ENCODE data around the gene CMPK2.
"Not testable (repeated sequence)": the region's sequence is repeated elsewhere in the genome, so short reads cannot be mapped to it uniquely, and the experiment has no call there.

CMPK2 gene

DNA sequence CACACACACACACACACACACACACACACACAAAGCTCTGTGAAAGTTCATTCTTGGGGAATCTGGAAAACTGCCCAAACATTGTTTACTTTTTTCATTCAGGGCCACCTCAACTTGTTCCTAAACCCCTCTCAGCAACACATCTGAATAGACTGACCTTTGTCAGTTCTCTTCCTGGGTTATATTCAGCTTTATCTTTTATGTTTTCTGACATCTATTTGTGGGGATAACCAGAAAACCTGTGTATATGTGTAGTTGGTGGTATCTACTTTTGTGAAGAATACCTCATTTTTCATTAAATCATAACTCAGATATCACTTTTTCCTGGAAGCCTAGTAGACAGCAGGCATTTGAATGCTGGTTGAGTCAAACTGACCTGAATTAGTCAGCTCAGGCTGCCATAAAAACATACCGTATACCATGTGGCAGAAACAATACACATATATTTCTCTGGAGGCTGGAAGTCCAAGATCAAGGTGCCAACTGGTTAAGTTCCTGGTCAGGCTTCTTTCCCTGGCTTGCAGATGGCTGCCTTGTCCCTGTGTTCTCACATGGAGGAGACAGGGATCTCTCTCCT is 40.5 kb upstream of the CMPK2 start:
- TF ChIP-seq POLR2AphosphoS5 (IDR thresholded peaks at IDR 0.05; ENCODE audit: borderline replicate concordance, low read depth, low read length) (no peak), FOXP2 (optimal IDR thresholded peaks at IDR 0.05; ENCODE audit: control extremely low read depth, extremely low read length, insufficient read depth) (no peak), EZH2 (IDR thresholded peaks at IDR 0.05) (no peak)
- no peaks in the 10 kb centered on the region for H3K36me3 ChIP-seq (ENCODE audit: insufficient read depth, low read length)
- no peak overlapping the region for H3K9ac ChIP-seq (ENCODE audit: insufficient read length)
- DNase-seq (ENCODE audit: low read depth, low spot score): no peak
- no peak overlapping the region for H3K4me3 ChIP-seq
- no peaks in the 10 kb centered on the region for H3K9me3 ChIP-seq (ENCODE audit: low read depth, low read length)
- H3K27ac ChIP-seq: no peak overlapping the region

GRCh38 chr2:6905668-6906067 is 40.0 kb upstream of the CMPK2 start:
- TF ChIP-seq FOXP2 (optimal IDR thresholded peaks at IDR 0.05; ENCODE audit: control extremely low read depth, extremely low read length, insufficient read depth): no peak
- DNase-seq (ENCODE audit: low read depth, low spot score): no peak
- H3K9me3 ChIP-seq (ENCODE audit: low read depth, low read length): no peaks in the 10 kb centered on the region

DNA sequence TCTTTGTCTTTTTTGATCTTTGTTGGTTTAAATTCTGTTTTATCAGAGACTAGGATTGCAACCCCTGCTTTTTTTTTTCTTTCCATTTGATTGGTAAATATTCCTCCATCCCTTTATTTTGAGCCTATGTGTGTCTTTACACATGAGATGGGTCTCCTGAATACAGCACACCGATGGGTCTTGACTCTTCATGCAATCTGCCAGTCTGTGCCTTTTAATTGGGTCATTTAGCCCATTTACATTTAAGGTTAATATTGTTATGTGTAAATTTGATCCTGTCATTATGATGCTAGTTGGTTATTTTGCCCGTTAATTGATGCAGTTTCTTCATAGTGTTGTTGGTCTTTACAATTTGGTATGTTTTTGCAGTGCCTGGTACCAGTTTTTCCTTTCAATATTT is 36.9 kb upstream of the CMPK2 start:
- not testable (repeated sequence) for DNase-seq (ENCODE audit: low read depth, low spot score); H3K9me3 ChIP-seq (ENCODE audit: low read depth, low read length); H3K36me3 ChIP-seq (ENCODE audit: insufficient read depth, low read length); H3K27ac ChIP-seq; H3K9ac ChIP-seq (ENCODE audit: insufficient read length); H3K4me3 ChIP-seq

More at GRCh38 chr2:6905668-6906067, 40.0 kb upstream of the CMPK2 start:
- no peak overlapping the region for H3K4me3 ChIP-seq
- H3K9ac ChIP-seq (ENCODE audit: insufficient read length): no peak overlapping the region
- no peaks in the 10 kb centered on the region for H3K36me3 ChIP-seq (ENCODE audit: insufficient read depth, low read length)
- H3K27ac ChIP-seq: no peak overlapping the region

DNA sequence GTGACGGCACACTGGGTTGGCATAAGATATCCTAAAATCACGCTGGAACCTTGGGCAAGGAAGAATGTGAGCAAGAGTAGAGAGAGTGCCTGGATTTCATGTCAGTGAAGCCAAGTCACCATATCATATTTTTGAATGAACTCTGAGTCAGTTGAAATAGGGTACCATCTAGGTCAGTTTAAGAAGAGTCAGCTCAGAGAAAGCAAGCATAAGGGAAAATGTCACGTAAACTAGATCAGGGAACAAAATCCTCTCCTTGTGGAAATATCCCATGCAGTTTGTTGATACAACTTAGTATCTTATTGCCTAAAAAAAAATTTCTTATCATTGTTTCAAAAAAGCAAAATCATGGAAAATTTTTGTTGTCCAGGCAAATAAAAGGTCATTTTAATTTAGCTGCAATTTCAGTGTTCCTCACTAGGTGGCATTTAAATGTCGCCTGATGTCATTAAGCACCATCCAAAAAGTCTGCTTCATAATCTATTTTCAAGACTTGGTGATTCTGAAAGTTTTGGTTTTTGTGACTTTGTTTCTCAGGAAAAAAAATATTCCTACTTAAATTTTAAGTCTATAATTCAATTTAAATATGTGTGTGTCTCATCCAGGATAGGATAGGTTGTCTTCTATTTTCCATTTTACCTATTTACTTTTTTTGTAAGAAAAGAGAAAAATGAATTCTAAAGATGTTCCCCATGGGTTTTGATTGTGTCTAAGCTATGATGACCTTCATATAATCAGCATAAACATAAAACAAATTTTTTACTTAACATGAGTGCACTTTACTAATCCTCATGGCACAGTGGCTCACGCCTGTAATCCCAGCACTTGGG is 31.4 kb upstream of the CMPK2 start:
- Histone ChIP-seq H3K27ac (no peak overlapping the region), H3K36me3 (ENCODE audit: insufficient read depth, low read length) (no peaks in the 10 kb centered on the region), H3K9ac (ENCODE audit: insufficient read length) (no peak overlapping the region), H3K9me3 (ENCODE audit: low read depth, low read length) (no peaks in the 10 kb centered on the region), H3K4me3 (no peak overlapping the region)
- TF ChIP-seq EZH2 (IDR thresholded peaks at IDR 0.05) (no peak), FOXP2 (optimal IDR thresholded peaks at IDR 0.05; ENCODE audit: control extremely low read depth, extremely low read length, insufficient read depth) (no peak), POLR2AphosphoS5 (IDR thresholded peaks at IDR 0.05; ENCODE audit: borderline replicate concordance, low read depth, low read length) (no peak)
- DNase-seq (ENCODE audit: low read depth, low spot score): peak; percentile 16

DNA sequence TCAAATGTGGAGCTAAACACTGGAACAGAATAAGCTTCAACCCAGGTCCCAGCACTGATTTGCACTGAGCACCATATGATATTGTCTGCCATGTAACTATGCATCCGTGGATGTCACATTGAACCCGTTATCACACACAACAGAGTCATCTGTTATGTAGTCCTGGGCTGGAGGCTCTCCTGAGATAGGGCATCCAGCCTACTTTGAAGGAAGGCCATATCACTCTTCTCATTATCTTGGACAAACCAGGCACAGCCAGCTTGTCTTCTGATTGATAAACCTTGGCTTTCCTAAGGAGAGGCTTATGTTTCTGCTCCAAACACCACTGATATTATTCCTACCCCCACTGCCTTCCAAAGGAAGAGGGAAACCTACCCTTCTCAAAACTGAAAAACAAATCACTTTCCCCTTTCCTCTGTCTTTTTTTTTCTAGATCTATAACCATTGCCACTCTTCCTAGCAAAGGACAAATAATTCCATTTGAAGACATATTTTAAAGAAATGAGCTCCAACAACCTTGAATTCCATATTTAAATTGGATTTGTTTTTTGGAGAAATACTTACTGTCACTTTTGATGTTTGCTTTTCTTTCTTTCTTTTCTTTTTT is 28.3 kb upstream of the CMPK2 start:
- no peak for DNase-seq (ENCODE audit: low read depth, low spot score)
- no peak for TF ChIP-seq POLR2AphosphoS5 (IDR thresholded peaks at IDR 0.05; ENCODE audit: borderline replicate concordance, low read depth, low read length)
- TF ChIP-seq FOXP2 (optimal IDR thresholded peaks at IDR 0.05; ENCODE audit: control extremely low read depth, extremely low read length, insufficient read depth): no peak
- TF ChIP-seq EZH2 (IDR thresholded peaks at IDR 0.05): no peak

DNA sequence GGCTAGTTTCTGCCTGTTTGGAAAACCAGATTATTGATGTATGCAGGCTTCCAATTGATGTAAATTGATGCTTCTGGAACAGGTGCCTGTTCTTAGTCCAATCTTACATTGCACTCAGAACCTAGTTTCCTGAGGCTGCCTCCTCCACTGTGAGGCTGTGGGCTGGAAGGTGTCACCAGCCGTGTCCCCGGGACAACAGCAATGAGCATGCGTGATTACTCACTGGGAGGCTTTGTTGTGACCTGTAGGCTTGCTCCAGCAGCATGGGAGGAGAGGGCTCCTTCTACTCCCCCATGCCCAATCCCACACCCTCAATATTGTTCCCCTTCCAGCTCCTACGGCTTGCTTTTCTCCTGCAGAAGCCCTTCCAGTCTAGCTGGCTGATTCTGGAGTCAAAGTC is 23.0 kb upstream of the CMPK2 start:
- no peak for TF ChIP-seq EZH2 (IDR thresholded peaks at IDR 0.05)
- TF ChIP-seq FOXP2 (optimal IDR thresholded peaks at IDR 0.05; ENCODE audit: control extremely low read depth, extremely low read length, insufficient read depth): no peak
- no peak for TF ChIP-seq POLR2AphosphoS5 (IDR thresholded peaks at IDR 0.05; ENCODE audit: borderline replicate concordance, low read depth, low read length)
- no peak overlapping the region for H3K9ac ChIP-seq (ENCODE audit: insufficient read length)
- H3K27ac ChIP-seq: no peak overlapping the region
- no peak for DNase-seq (ENCODE audit: low read depth, low spot score)
- no peaks in the 10 kb centered on the region for H3K36me3 ChIP-seq (ENCODE audit: insufficient read depth, low read length)
- H3K9me3 ChIP-seq (ENCODE audit: low read depth, low read length): no peaks in the 10 kb centered on the region
- H3K4me3 ChIP-seq: no peak overlapping the region

More for the DNA sequence above, 28.3 kb upstream of the CMPK2 start:
- Histone ChIP-seq H3K9me3 (ENCODE audit: low read depth, low read length) (no peaks in the 10 kb centered on the region), H3K27ac (no peak overlapping the region), H3K36me3 (ENCODE audit: insufficient read depth, low read length) (no peaks in the 10 kb centered on the region), H3K9ac (ENCODE audit: insufficient read length) (no peak overlapping the region), H3K4me3 (no peak overlapping the region)

DNA sequence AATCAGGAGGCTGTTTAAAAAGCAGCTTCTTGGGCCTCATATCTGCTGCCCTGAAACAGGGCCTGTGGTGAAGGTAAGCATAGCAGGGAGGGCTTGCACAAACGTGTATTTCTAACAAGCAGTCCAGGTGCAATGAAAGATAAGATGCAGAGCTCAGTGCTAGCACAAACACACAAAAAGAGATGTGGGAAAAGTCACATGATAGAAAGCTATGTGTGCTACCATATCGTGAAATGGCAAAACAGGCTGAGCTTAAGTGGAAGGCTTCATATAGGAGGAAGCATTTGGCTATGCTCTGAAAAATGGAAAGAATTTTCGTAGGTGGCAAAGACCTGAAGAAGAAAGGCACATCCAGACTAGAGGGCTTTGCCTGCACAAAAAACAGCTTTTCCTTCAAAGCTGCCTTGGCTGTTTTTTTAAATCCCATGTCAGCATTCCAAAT is 22.1 kb upstream of the CMPK2 start:
- H3K9me3 ChIP-seq (ENCODE audit: low read depth, low read length): no peaks in the 10 kb centered on the region
- no peaks in the 10 kb centered on the region for H3K36me3 ChIP-seq (ENCODE audit: insufficient read depth, low read length)
- no peak for TF ChIP-seq FOXP2 (optimal IDR thresholded peaks at IDR 0.05; ENCODE audit: control extremely low read depth, extremely low read length, insufficient read depth)
- TF ChIP-seq EZH2 (IDR thresholded peaks at IDR 0.05): no peak
- TF ChIP-seq POLR2AphosphoS5 (IDR thresholded peaks at IDR 0.05; ENCODE audit: borderline replicate concordance, low read depth, low read length): no peak
- H3K9ac ChIP-seq (ENCODE audit: insufficient read length): no peak overlapping the region
- H3K4me3 ChIP-seq: no peak overlapping the region
- no peak overlapping the region for H3K27ac ChIP-seq
- no peak for DNase-seq (ENCODE audit: low read depth, low spot score)

GRCh38 chr2:6885968-6886367 is 20.3 kb upstream of the CMPK2 start:
- TF ChIP-seq POLR2AphosphoS5 (IDR thresholded peaks at IDR 0.05; ENCODE audit: borderline replicate concordance, low read depth, low read length) (no peak), FOXP2 (optimal IDR thresholded peaks at IDR 0.05; ENCODE audit: control extremely low read depth, extremely low read length, insufficient read depth) (no peak), EZH2 (IDR thresholded peaks at IDR 0.05) (no peak)
- DNase-seq (ENCODE audit: low read depth, low spot score): no peak

More at GRCh38 chr2:6885968-6886367, 20.3 kb upstream of the CMPK2 start:
- Histone ChIP-seq H3K36me3 (ENCODE audit: insufficient read depth, low read length) (no peaks in the 10 kb centered on the region), H3K4me3 (no peak overlapping the region), H3K27ac (no peak overlapping the region), H3K9me3 (ENCODE audit: low read depth, low read length) (no peaks in the 10 kb centered on the region), H3K9ac (ENCODE audit: insufficient read length) (no peak overlapping the region)

Measured in SK-N-MC (cell line).